Measurements from ENCODE around the gene PDILT.
"Not testable (repeated sequence)": the region's sequence is repeated elsewhere in the genome, so short reads cannot be mapped to it uniquely, and the experiment has no call there.

PDILT gene

GRCh38 chr16:20355114-20355782, 49.3 kb downstream of the PDILT start:
- no peak for DNase-seq

- no peak for DNase-seq
Observed at GRCh38 chr16:20353379-20353778, 51.2 kb downstream of the PDILT start.

- no peak for DNase-seq
Observed at GRCh38 chr16:20352615-20353014, 51.9 kb downstream of the PDILT start, which contains the start of gene UMOD. Gene UMOD (minus strand): TSS chr16:20352715. CDS start chr16:20350737, 1,978 bp downstream.

- no peak for DNase-seq
Observed at GRCh38 chr16:20349615-20350014, 54.9 kb downstream of the PDILT start.

GRCh38 chr16:20348365-20349185, 56.0 kb downstream of the PDILT start:
- no peak for DNase-seq

- no peak for DNase-seq
Observed at GRCh38 chr16:20347666-20348364, 56.7 kb downstream of the PDILT start.

- no peak for DNase-seq
Observed at GRCh38 chr16:20344611-20345010, 59.9 kb downstream of the PDILT start.

- DNase-seq: no peak
Observed at GRCh38 chr16:20339744-20340143, 64.8 kb downstream of the PDILT start.

- DNase-seq: no peak
Observed at GRCh38 chr16:20336955-20337354, 67.6 kb downstream of the PDILT start.

GRCh38 chr16:20334396-20334795, 70.1 kb downstream of the PDILT start:
- no peak for DNase-seq

- DNase-seq: no peak
Observed at GRCh38 chr16:20333120-20333519, 71.4 kb downstream of the PDILT start.

GRCh38 chr16:20332411-20332810, 72.1 kb downstream of the PDILT start:
- no peak for DNase-seq

- DNase-seq: no peak
Observed at GRCh38 chr16:20331635-20332034, 72.9 kb downstream of the PDILT start.

GRCh38 chr16:20329392-20330138, 75.0 kb downstream of the PDILT start:
- DNase-seq: no peak

- DNase-seq: no peak
Observed at GRCh38 chr16:20327444-20328041, 77.0 kb downstream of the PDILT start, which contains the start of gene GP2. Gene GP2 (minus strand): TSS chr16:20327513. CDS start chr16:20326431, 1,082 bp downstream.

GRCh38 chr16:20326321-20326720, 78.2 kb downstream of the PDILT start:
- DNase-seq: no peak

- no peak for DNase-seq
Observed at GRCh38 chr16:20325005-20325404, 79.5 kb downstream of the PDILT start.

GRCh38 chr16:20323591-20324117, 80.9 kb downstream of the PDILT start:
- DNase-seq: no peak

- DNase-seq: no peak
Observed at GRCh38 chr16:20322696-20323095, 81.8 kb downstream of the PDILT start.

GRCh38 chr16:20321671-20322070, 82.9 kb downstream of the PDILT start:
- no peak for DNase-seq

GRCh38 chr16:20321051-20321450, 83.5 kb downstream of the PDILT start:
- not testable (repeated sequence) for DNase-seq

- no peak for DNase-seq
Observed at GRCh38 chr16:20320592-20320991, 83.9 kb downstream of the PDILT start.
